Sigmoid colon (tissue), 7 donors: ENCODE measurements around the gene MYRF. TPM values are rescaled to one million over a fixed set of nuclear protein-coding genes. Genes with fewer than 3 reads are reported as not detected.

Source experiments
- DNase-seq: peaks from one replicate; pipeline ENCODE4 v3.0.0-alpha.2; 2019
- H3K27ac ChIP-seq, 4 donors: fragments of 200-600 bp; sonication (generic); one replicate each; pipeline ENCODE4 v1.5.1; 2016 to 2019; ENCODE audit warnings: mild to moderate bottlenecking in 1 of 4
- H3K27me3 ChIP-seq, 3 donors: fragments of 200-600 bp; sonication (generic); one replicate each; pipeline ENCODE4 v1.5.1; 2019; ENCODE audit warnings: mild to moderate bottlenecking in 1 of 3
- H3K36me3 ChIP-seq, 4 donors: fragments of 200-600 bp; sonication (generic); one replicate each; pipeline ENCODE4 v1.5.1; 2016 to 2019
- H3K4me1 ChIP-seq, 4 donors: fragments of 200-600 bp; sonication (generic); one replicate each; pipeline ENCODE4 v1.5.1; 2017 to 2019
- H3K4me3 ChIP-seq, 4 donors: fragments of 200-600 bp; sonication (generic); one replicate each; pipeline ENCODE4 v1.5.1; 2017 to 2019; ENCODE audit warnings: mild to moderate bottlenecking in 2 of 4, moderate library complexity in 1 of 4
- H3K9me3 ChIP-seq, 4 donors: fragments of 200-600 bp in 3 of 4; sonication (generic) in 3 of 4; one replicate each; pipeline versions ENCODE4 v1.5.1 to v1.6.1; 2013 to 2019
- CTCF ChIP-seq, 4 experiments: fragments of 450-650 bp in 3 of 4; fragments of 200-600 bp in 1 of 4; IDR thresholded peaks; one replicate each; pipeline ENCODE4 v1.5.1; 2016 to 2019; ENCODE audit warnings: antibody characterized with exemption in 4 of 4, mild to moderate bottlenecking in 3 of 4, moderate library complexity in 2 of 4
- EP300 ChIP-seq, 4 donors: sonication (generic); formaldehyde crosslinking; IDR thresholded peaks; one replicate each; pipeline ENCODE4 v1.6.1; 2017; ENCODE audit warnings: antibody characterized with exemption in 4 of 4
- POLR2A ChIP-seq, 2 donors: fragments of 450-650 bp; IDR thresholded peaks; one replicate each; pipeline ENCODE4 v1.6.1; 2016; ENCODE audit warnings: antibody characterized with exemption in 2 of 2, mild to moderate bottlenecking in 2 of 2, moderate library complexity in 2 of 2
- POLR2AphosphoS5 ChIP-seq, 4 donors: sonication (generic); formaldehyde crosslinking; IDR thresholded peaks; one replicate each; pipeline ENCODE4 v1.6.1; 2017; ENCODE audit warnings: antibody characterized with exemption in 4 of 4
- WGBS, 2 donors: extraction: QIAGEN DNeasy Blood & Tissue Kit; methylation state at CpG; one replicate each; pipeline ENCODE4 v1.1.7; 2013; 5-methylcytosine and 5-hydroxymethylcytosine counted together
- intact Hi-C: fragments of 100-400 bp; cut with DNase I; formaldehyde crosslinking; loops from one replicate; pipeline ENCODE4 v1.15.1; 2023
- polyA plus RNA-seq, 3 donors: library from polyadenylated mRNA; stranded (reverse); fragments of 200-250 nt; gene quantifications; one replicate each; pipeline ENCODE4 v1.2.3, GENCODE V29; 2013
- total RNA-seq, 4 donors: library from RNA; depleted of rRNA; stranded (reverse); fragments of >200 nt; gene quantifications; one replicate each; pipeline ENCODE4 v1.1.0, GENCODE V29; 2016
- donor health status: healthy with polysubstance abuse.
- donor health status: Bipolar disorder and iron deficiency.
- donor health status: healthy.

MYRF gene
- total and polyA plus RNA-seq, 7 donors = under 0.01 to 6.4 (median 0.66) TPM

GRCh38 chr11:61771195-61771894 is 18.9 kb downstream of the MYRF start:
- no peak for TF ChIP-seq EP300 (IDR thresholded peaks at IDR 0.05)
- TF ChIP-seq POLR2AphosphoS5 (IDR thresholded peaks at IDR 0.05) = no peak
- no peak for TF ChIP-seq CTCF (IDR thresholded peaks at IDR 0.05)
- no peak for TF ChIP-seq POLR2A (IDR thresholded peaks at IDR 0.05)
- Histone ChIP-seq H3K27ac (no peak overlapping the region), H3K4me1 (no peaks in the 10 kb centered on the region), H3K36me3 (no peaks in the 10 kb centered on the region), H3K9me3 (no peaks in the 10 kb centered on the region), H3K4me3 (no peak overlapping the region), H3K27me3 (peaks cover 0 to 11% (median 0%) of the 10 kb centered on the region in 3 donors)
- DNase-seq = no peak
- 90 to 92% methylated on average over 15 of the region's 15 CpGs for WGBS, 2 donors
- intact Hi-C loops = no loop called here

GRCh38 chr11:61771985-61772455 is 19.6 kb downstream of the MYRF start:
- no peak for TF ChIP-seq POLR2AphosphoS5 (IDR thresholded peaks at IDR 0.05)
- TF ChIP-seq POLR2A (IDR thresholded peaks at IDR 0.05) = no peak
- no peak for TF ChIP-seq EP300 (IDR thresholded peaks at IDR 0.05)
- TF ChIP-seq CTCF (IDR thresholded peaks at IDR 0.05) = no peak
- intact Hi-C loops = no loop called here
- H3K4me3 ChIP-seq = no peak overlapping the region
- H3K36me3 ChIP-seq = no peaks in the 10 kb centered on the region
- peaks cover 0 to 14% (median 0%) of the 10 kb centered on the region in 3 donors for H3K27me3 ChIP-seq
- no peak for DNase-seq
- H3K4me1 ChIP-seq = peaks cover 0 to 3% (median 1%) of the 10 kb centered on the region in 4 donors
- no peaks in the 10 kb centered on the region for H3K9me3 ChIP-seq
- no peak overlapping the region for H3K27ac ChIP-seq
- WGBS, 2 donors = 81% methylated on average over 7 of the region's 7 CpGs

GRCh38 chr11:61773356-61773755 is 20.9 kb downstream of the MYRF start:
- TF ChIP-seq POLR2A (IDR thresholded peaks at IDR 0.05) (no peak), EP300 (IDR thresholded peaks at IDR 0.05) (no peak), POLR2AphosphoS5 (IDR thresholded peaks at IDR 0.05) (no peak), CTCF (IDR thresholded peaks at IDR 0.05) (no peak)
- intact Hi-C loops = no loop called here
- H3K36me3 ChIP-seq = no peaks in the 10 kb centered on the region
- peaks cover 0 to 20% (median 0%) of the 10 kb centered on the region in 3 donors for H3K27me3 ChIP-seq
- no peak overlapping the region for H3K27ac ChIP-seq
- no peaks in the 10 kb centered on the region for H3K9me3 ChIP-seq
- no peak for DNase-seq
- peaks cover 0 to 11% (median 9%) of the 10 kb centered on the region in 4 donors for H3K4me1 ChIP-seq
- H3K4me3 ChIP-seq = no peak overlapping the region
- 82 to 89% methylated on average over 10 of the region's 10 CpGs for WGBS, 2 donors

GRCh38 chr11:61773809-61774208 is 21.4 kb downstream of the MYRF start:
- peaks cover 0 to 11% (median 9%) of the 10 kb centered on the region in 4 donors for H3K4me1 ChIP-seq
- H3K9me3 ChIP-seq = no peaks in the 10 kb centered on the region
- DNase-seq = no peak
- no peak overlapping the region for H3K4me3 ChIP-seq
- WGBS, 2 donors = 92 to 93% methylated on average over 18 of the region's 18 CpGs
- no peaks in the 10 kb centered on the region for H3K36me3 ChIP-seq
- H3K27ac ChIP-seq = no peak overlapping the region
- intact Hi-C loops = no loop called here
- TF ChIP-seq POLR2AphosphoS5 (IDR thresholded peaks at IDR 0.05) = no peak
- no peak for TF ChIP-seq EP300 (IDR thresholded peaks at IDR 0.05)
- no peak for TF ChIP-seq POLR2A (IDR thresholded peaks at IDR 0.05)
- TF ChIP-seq CTCF (IDR thresholded peaks at IDR 0.05) = no peak
- peaks cover 0 to 19% (median 0%) of the 10 kb centered on the region in 3 donors for H3K27me3 ChIP-seq
